Tibial nerve (tissue), 4 donors: ENCODE data around the gene SLC7A7. TPM values are rescaled to one million over a fixed set of nuclear protein-coding genes. Genes with fewer than 3 reads are reported as not detected.
"Not testable (repeated sequence)": the region's sequence is repeated elsewhere in the genome, so short reads cannot be mapped to it uniquely, and the experiment has no call there.

Experiments used
- DNase-seq, 2 donors: peaks; one replicate each; pipeline ENCODE4 v3.0.0-alpha.2; 2019; ENCODE audit warnings: low spot score in 2 of 2
- H3K27ac ChIP-seq, 4 donors: fragments of 200-600 bp; sonication (generic) in 3 of 4; one replicate each; pipeline ENCODE4 v1.5.1; 2017 to 2019; ENCODE audit warnings: mild to moderate bottlenecking in 1 of 4
- H3K27me3 ChIP-seq, 2 donors: fragments of 200-600 bp; sonication (generic) in 1 of 2; one replicate each; pipeline versions ENCODE4 v1.5.1 to v1.6.0; 2017 to 2019
- H3K36me3 ChIP-seq, 3 donors: fragments of 200-600 bp; sonication (generic); one replicate each; pipeline ENCODE4 v1.5.1; 2018 to 2019
- H3K4me1 ChIP-seq, 4 donors: fragments of 200-600 bp; sonication (generic) in 3 of 4; one replicate each; pipeline ENCODE4 v1.5.1; 2017 to 2019
- H3K4me3 ChIP-seq, 4 donors: fragments of 200-600 bp; sonication (generic) in 3 of 4; one replicate each; pipeline ENCODE4 v1.5.1; 2017 to 2019; ENCODE audit warnings: mild to moderate bottlenecking in 1 of 4, moderate library complexity in 1 of 4
- H3K9me3 ChIP-seq, 4 donors: fragments of 200-600 bp; sonication (generic) in 3 of 4; one replicate each; pipeline ENCODE4 v1.5.1; 2017 to 2019
- CTCF ChIP-seq, 5 experiments: fragments of 200-600 bp in 3 of 5; fragments of 450-650 bp in 2 of 5; sonication (generic) in 3 of 5; IDR thresholded peaks; one replicate each; pipeline ENCODE4 v1.5.1; 2016 to 2019; ENCODE audit warnings: antibody characterized with exemption in 5 of 5, mild to moderate bottlenecking in 3 of 5, moderate library complexity in 2 of 5
- EP300 ChIP-seq, 2 donors: sonication (generic); formaldehyde crosslinking; IDR thresholded peaks; one replicate each; pipeline ENCODE4 v1.6.1; 2017; ENCODE audit warnings: antibody characterized with exemption in 2 of 2, mild to moderate bottlenecking in 1 of 2
- POLR2A ChIP-seq, 2 donors: fragments of 450-650 bp; IDR thresholded peaks; one replicate each; pipeline ENCODE4 v1.6.1; 2017; ENCODE audit warnings: antibody characterized with exemption in 2 of 2, mild to moderate bottlenecking in 2 of 2, moderate library complexity in 2 of 2
- WGBS, 2 donors: methylation state at CpG; one replicate each; pipeline ENCODE4 v1.1.5; 2018; 5-methylcytosine and 5-hydroxymethylcytosine counted together
- total RNA-seq, 4 donors: library from RNA; depleted of rRNA; stranded (reverse); fragments of >200 nt; gene quantifications; one replicate each; pipeline ENCODE4 v1.1.0, GENCODE V29; 2016

The SLC7A7 gene
- total RNA-seq, 4 donors from 2014 or later, result 8.4 to 39.8 (median 19.0) TPM

- no peak for DNase-seq
- Histone ChIP-seq H3K36me3 (no peaks in the 10 kb centered on the region), H3K27me3 (no peaks in the 10 kb centered on the region), H3K4me1 (peaks cover 0 to 11% (median 0%) of the 10 kb centered on the region in 4 donors), H3K27ac (peak overlapping the region in 2 of 4 donors; percentile 1 to 52), H3K4me3 (no peak overlapping the region), H3K9me3 (no peaks in the 10 kb centered on the region)
- no peak for TF ChIP-seq POLR2A (IDR thresholded peaks at IDR 0.05)
- TF ChIP-seq CTCF (IDR thresholded peaks at IDR 0.05), result no peak
- no peak for TF ChIP-seq EP300 (IDR thresholded peaks at IDR 0.05)
- whole genome bisulfite sequencing, 2 donors, result 0% methylated on average over 1 of the region's 1 CpG
These were observed 33.8 kb downstream of the SLC7A7 start for GRCh38 chr14:22781301-22781991.

GRCh38 chr14:22780941-22781300 is 34.3 kb downstream of the SLC7A7 start:
- TF ChIP-seq EP300 (IDR thresholded peaks at IDR 0.05) (no peak), CTCF (IDR thresholded peaks at IDR 0.05) (no peak), POLR2A (IDR thresholded peaks at IDR 0.05) (no peak)
- 82 to 86% methylated on average over 5 of the region's 5 CpGs for WGBS, 2 donors
- Histone ChIP-seq H3K4me1 (peaks cover 0 to 11% (median 0%) of the 10 kb centered on the region in 4 donors), H3K27me3 (no peaks in the 10 kb centered on the region), H3K4me3 (no peak overlapping the region), H3K36me3 (no peaks in the 10 kb centered on the region), H3K27ac (peak overlapping the region in 2 of 4 donors; percentile 1 to 52), H3K9me3 (no peaks in the 10 kb centered on the region)
- no peak for DNase-seq

GRCh38 chr14:22780105-22780679 is 35.0 kb downstream of the SLC7A7 start:
- peak in 1 of 2 donors; percentile 13 for TF ChIP-seq EP300 (IDR thresholded peaks at IDR 0.05)
- no peak for TF ChIP-seq CTCF (IDR thresholded peaks at IDR 0.05)
- no peak for TF ChIP-seq POLR2A (IDR thresholded peaks at IDR 0.05)
- H3K4me1 ChIP-seq, result peaks cover 0 to 11% (median 0%) of the 10 kb centered on the region in 4 donors
- 59 to 72% methylated on average over 2 of the region's 2 CpGs for WGBS, 2 donors
- H3K9me3 ChIP-seq, result no peaks in the 10 kb centered on the region
- H3K27ac ChIP-seq, result peak overlapping the region in 1 of 4 donors; percentile 52
- peaks cover 0 to 5% (median 0%) of the 10 kb centered on the region in 3 donors for H3K36me3 ChIP-seq
- H3K4me3 ChIP-seq, result no peak overlapping the region
- no peaks in the 10 kb centered on the region for H3K27me3 ChIP-seq
- no peak for DNase-seq

GRCh38 chr14:22778084-22778483 is 37.2 kb downstream of the SLC7A7 start:
- 80 to 89% methylated on average over 2 of the region's 2 CpGs for WGBS, 2 donors
- DNase-seq, result no peak

GRCh38 chr14:22776849-22777248 is 38.4 kb downstream of the SLC7A7 start:
- 86 to 96% methylated on average over 8 of the region's 8 CpGs for WGBS, 2 donors
- Histone ChIP-seq H3K4me1 (peaks cover 0 to 11% (median 0%) of the 10 kb centered on the region in 4 donors), H3K36me3 (peaks cover 2 to 37% (median 2%) of the 10 kb centered on the region in 3 donors)
- not testable (repeated sequence) for H3K9me3 ChIP-seq, H3K27ac ChIP-seq, H3K27me3 ChIP-seq, H3K4me3 ChIP-seq, DNase-seq

More at GRCh38 chr14:22778084-22778483, 37.2 kb downstream of the SLC7A7 start:
- H3K27ac ChIP-seq, result no peak overlapping the region
- TF ChIP-seq EP300 (IDR thresholded peaks at IDR 0.05), result no peak
- TF ChIP-seq CTCF (IDR thresholded peaks at IDR 0.05), result no peak
- no peak for TF ChIP-seq POLR2A (IDR thresholded peaks at IDR 0.05)
- no peak overlapping the region for H3K4me3 ChIP-seq
- H3K9me3 ChIP-seq, result no peaks in the 10 kb centered on the region
- H3K27me3 ChIP-seq, result no peaks in the 10 kb centered on the region
- H3K36me3 ChIP-seq, result peaks cover 0 to 25% (median 2%) of the 10 kb centered on the region in 3 donors
- H3K4me1 ChIP-seq, result peaks cover 0 to 11% (median 0%) of the 10 kb centered on the region in 4 donors
